GM21447 (cell line): ENCODE measurements around the gene EIF5AL1.
"Not testable (repeated sequence)": the region's sequence is repeated elsewhere in the genome, so short reads cannot be mapped to it uniquely, and the experiment has no call there.

ENCODE experiments used
- ATAC-seq: cut with Tn5 transposase; IDR thresholded peaks from one replicate; pipeline ENCODE4 v1.9.1; 2021; ENCODE audit not compliant: unreplicated experiment

Gene EIF5AL1

GRCh38 chr10:79511891-79512583 lies at the start of gene EIF5AL1:
EIF5AL1 (plus strand) TSS chr10:79512533; CDS start chr10:79512650, 117 bp downstream.
- not testable (repeated sequence) for ATAC-seq

GRCh38 chr10:79463578-79464496 lies 48.5 kb upstream of the EIF5AL1 start:
- no peak for ATAC-seq

DNA sequence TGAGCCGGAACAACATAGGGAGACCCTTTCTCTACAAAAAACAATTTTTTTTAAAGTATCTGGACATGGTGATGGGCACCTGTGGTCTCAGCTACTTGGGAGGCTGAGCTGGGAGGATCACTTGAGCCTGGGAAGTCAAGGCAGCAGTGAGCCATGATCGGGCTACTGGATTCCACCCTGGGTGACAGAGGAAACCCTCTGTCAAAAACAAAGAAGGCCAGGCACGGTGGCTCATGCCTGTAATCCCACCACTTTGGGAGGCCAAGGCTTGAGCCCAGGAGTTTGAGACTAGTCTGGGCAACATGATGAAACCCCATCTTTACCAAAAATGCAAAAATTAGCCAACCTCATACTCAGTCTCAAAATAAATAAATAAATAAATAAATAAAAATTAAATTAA lies 47.0 kb upstream of the EIF5AL1 start:
- ATAC-seq: no peak

GRCh38 chr10:79468015-79468560 lies 44.2 kb upstream of the EIF5AL1 start:
- ATAC-seq: no peak

DNA sequence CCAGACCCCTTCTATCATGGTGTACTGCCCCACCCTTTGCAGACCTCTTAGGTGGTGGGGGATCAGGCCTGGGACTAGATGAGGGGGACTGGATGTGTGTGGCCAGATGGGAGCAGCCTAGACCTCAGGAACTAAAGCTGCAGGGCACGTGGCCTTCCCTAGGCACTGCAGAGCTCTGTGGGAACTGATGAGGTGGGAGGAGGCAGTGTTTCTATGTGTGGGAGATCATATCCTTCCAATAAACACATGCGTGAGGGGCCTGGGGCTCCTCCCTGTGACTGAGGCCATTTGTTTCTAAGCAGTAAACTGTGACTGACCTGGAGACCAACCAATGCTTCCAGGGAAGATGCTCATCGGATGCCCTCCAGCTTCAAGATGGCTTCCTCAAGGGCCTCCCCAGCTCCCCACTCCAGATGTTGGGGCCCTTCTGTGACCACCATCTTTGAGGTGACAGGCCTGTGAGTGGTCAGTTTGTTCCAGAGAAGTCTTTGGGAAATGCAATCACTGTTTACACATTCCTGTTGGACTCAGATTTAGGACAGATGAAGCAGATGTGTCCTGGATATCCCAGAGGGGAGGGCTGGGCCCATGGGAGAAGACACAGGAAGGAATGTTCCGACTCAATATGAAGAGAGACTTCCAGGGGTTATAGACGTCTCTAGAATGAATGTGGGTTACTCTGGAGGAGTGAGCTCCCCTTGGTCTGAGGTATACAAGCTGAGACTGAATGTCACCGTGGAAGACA lies 43.3 kb upstream of the EIF5AL1 start:
- ATAC-seq: no peak

GRCh38 chr10:79470096-79470495 lies 42.2 kb upstream of the EIF5AL1 start:
- ATAC-seq: no peak

- ATAC-seq: no peak
Observed at GRCh38 chr10:79471776-79472175, 40.6 kb upstream of the EIF5AL1 start.

GRCh38 chr10:79472449-79472848 lies 39.9 kb upstream of the EIF5AL1 start:
- no peak for ATAC-seq

DNA sequence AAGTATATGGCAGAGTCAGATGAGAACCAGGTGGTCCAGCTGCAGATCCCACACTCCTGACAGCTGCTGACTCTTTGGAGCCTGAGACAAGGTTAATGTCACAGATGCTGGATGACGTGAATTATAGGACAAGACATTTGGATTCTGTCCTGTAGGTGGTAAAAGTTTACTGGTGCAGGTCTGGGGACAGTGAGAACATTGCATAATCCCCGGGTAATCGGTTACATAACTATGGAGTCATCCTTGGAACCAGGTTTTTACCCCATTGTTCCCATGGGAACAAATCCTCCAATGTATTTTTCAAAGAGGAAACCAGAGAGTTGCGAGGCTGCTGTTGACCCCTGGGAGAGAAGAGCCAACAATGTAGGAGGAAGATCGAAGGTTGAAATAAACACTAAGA lies 39.4 kb upstream of the EIF5AL1 start:
- ATAC-seq: no peak

- no peak for ATAC-seq
Observed at GRCh38 chr10:79473496-79474095, 38.7 kb upstream of the EIF5AL1 start.

DNA sequence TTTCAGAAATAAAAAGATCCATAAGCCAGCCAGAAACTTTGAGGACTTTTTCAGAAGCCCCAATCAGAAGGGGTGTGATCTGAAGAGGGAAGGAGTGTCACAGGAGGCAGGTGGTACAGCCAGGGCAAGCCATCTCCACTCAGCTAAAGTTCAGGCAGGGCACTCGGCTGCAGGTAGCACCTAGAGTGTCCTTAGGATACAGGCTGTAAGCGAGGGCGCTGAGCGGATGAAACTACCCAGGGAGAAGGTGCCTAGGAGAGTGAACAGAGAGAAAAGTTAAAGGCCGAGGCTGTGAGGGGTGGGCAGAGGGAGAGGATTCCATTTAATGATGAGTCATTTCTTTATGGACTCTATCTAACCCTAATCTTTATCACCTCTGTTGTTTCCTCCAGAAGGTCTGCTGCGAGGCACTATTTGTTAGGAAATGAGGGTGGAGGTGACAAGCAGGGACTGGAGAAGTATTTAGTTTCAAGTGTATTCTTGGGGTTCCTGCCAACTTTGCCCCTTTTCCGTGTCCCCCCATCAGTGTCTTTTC lies 37.1 kb upstream of the EIF5AL1 start:
- ATAC-seq: no peak

GRCh38 chr10:79475877-79476276 lies 36.5 kb upstream of the EIF5AL1 start:
- ATAC-seq: no peak

DNA sequence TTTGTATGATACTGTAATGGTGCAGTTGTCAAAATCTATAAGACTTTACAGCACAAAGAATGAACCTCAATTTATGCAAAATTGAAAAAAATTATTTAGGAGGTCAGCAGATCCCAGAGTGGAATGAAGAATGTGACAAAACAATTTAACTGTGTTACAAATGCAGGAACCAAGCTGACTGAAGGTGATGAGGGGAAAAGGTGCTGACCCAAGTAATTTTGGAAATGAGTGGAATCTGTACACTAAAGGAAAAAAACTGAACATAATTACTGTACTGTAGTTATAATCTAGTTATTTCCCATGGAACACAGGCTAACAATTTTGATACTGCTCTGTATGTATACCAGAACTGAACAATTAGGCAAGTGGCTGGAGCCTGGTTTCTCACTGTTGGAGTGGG lies 35.7 kb upstream of the EIF5AL1 start:
- ATAC-seq: no peak

GRCh38 chr10:79477456-79477855 lies 34.9 kb upstream of the EIF5AL1 start:
- no peak for ATAC-seq

- ATAC-seq: no peak
Observed at GRCh38 chr10:79479283-79479909, 32.9 kb upstream of the EIF5AL1 start.

- no peak for ATAC-seq
Observed at GRCh38 chr10:79482304-79482703, 30.0 kb upstream of the EIF5AL1 start.

- no peak for ATAC-seq
Observed at GRCh38 chr10:79482741-79483140, 29.6 kb upstream of the EIF5AL1 start.

- ATAC-seq: no peak
Observed at GRCh38 chr10:79483299-79483698, 29.0 kb upstream of the EIF5AL1 start.

DNA sequence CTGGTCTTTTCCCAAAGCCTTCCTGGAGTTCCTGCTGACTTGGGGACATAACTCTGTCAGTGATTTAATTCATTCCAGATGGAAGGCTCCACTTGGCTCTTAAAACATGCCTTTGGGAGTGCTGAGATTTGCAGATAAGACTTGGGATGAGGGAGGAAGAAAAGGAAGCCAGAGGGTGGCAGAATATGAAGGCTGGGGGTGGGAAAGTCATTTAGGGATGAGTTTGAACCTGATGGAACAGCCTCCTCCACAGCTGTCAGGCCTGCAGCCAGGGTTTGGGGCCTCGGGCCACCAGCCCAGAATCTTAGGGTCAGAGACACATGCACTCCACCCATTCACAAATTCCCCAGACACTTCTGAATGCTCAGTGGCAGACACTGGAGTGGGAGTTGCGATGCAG lies 28.4 kb upstream of the EIF5AL1 start:
- no peak for ATAC-seq

- no peak for ATAC-seq
Observed at GRCh38 chr10:79484476-79484875, 27.9 kb upstream of the EIF5AL1 start.
